Measurements from ENCODE around the gene PACRG. TPM values are rescaled to one million over a fixed set of nuclear protein-coding genes. Genes with fewer than 3 reads are reported as not detected.

The PACRG gene
- total and polyA plus RNA-seq, 4 donors, result 0.47 to 3.8 (median 2.4) TPM

- Histone ChIP-seq H3K9me3 (ENCODE audit: control insufficient read depth in 4 of 4, low read length in 3 of 4) (no peaks in the 10 kb centered on the region), H3K4me1 (ENCODE audit: control insufficient read depth in 4 of 4, insufficient read depth in 4 of 4, low read length in 3 of 4) (no peaks in the 10 kb centered on the region), H3K9ac (ENCODE audit: low read depth in 1 of 2, low read length in 2 of 2) (no peak overlapping the region), H3K27me3 (ENCODE audit: control insufficient read depth in 4 of 4, insufficient read depth in 4 of 4, low read length in 3 of 4) (no peaks in the 10 kb centered on the region), H3K27ac (ENCODE audit: low read depth in 1 of 2, low read length in 2 of 2) (no peak overlapping the region), H3K4me3 (ENCODE audit: low read depth in 1 of 3, low read length in 3 of 3) (no peak overlapping the region), H3K36me3 (ENCODE audit: control insufficient read depth in 4 of 4, insufficient read depth in 3 of 4, low read depth in 1 of 4, low read length in 3 of 4) (no peaks in the 10 kb centered on the region)
- TF ChIP-seq, protein P1, sequence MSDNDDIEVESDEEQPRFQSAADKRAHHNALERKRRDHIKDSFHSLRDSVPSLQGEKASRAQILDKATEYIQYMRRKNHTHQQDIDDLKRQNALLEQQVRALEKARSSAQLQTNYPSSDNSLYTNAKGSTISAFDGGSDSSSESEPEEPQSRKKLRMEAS (IDR thresholded peaks at IDR 0.05), result no peak
- TF ChIP-seq ZBTB33 (IDR thresholded peaks at IDR 0.05) (no peak), GABPA (IDR thresholded peaks at IDR 0.05 in 1 of 2, conservative IDR thresholded peaks at IDR 0.05 in 1 of 2) (no peak), EGR1 (IDR thresholded peaks at IDR 0.05; ENCODE audit: low read depth in 2 of 2) (no peak), RXRA (IDR thresholded peaks at IDR 0.05) (no peak), SP1 (IDR thresholded peaks at IDR 0.05) (no peak), NR2F2 (IDR thresholded peaks at IDR 0.05) (no peak), YY1 (IDR thresholded peaks at IDR 0.05) (no peak), JUND (IDR thresholded peaks at IDR 0.05) (no peak)
- TF ChIP-seq, protein P2, sequence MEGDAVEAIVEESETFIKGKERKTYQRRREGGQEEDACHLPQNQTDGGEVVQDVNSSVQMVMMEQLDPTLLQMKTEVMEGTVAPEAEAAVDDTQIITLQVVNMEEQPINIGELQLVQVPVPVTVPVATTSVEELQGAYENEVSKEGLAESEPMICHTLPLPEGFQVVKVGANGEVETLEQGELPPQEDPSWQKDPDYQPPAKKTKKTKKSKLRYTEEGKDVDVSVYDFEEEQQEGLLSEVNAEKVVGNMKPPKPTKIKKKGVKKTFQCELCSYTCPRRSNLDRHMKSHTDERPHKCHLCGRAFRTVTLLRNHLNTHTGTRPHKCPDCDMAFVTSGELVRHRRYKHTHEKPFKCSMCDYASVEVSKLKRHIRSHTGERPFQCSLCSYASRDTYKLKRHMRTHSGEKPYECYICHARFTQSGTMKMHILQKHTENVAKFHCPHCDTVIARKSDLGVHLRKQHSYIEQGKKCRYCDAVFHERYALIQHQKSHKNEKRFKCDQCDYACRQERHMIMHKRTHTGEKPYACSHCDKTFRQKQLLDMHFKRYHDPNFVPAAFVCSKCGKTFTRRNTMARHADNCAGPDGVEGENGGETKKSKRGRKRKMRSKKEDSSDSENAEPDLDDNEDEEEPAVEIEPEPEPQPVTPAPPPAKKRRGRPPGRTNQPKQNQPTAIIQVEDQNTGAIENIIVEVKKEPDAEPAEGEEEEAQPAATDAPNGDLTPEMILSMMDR (IDR thresholded peaks at IDR 0.05; ENCODE audit: low read depth, low read length, missing input control), result no peak
- 83% methylated on average over 5 of the region's 5 CpGs for WGBS
- DNase-seq (ENCODE audit: low spot score), result no peak
Observed at GRCh38 chr6:163010145-163010544, 282.4 kb downstream of the PACRG start.

DNA sequence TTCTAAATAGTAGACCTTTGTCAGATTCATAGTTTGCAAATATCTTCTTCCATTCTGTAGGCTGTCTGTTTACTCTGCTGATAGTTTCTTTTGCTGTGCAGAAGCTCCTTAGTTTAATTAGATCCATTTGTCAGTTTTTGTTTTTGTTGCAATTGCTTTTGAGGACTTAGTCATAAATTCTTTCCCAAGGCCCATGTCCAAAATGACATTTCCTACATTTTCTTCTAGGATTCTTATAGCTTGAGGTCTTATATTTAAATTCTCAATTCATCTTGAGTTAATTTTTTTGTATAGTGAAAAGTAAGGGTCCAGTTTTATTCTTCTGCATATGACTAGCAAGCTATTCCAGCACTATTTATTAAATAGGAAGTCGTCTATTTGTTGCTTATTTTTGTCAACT, 287.0 kb downstream of the PACRG start:
- 59% methylated on average over 1 of the region's 1 CpG for WGBS
- Histone ChIP-seq H3K4me3 (ENCODE audit: low read depth in 1 of 3, low read length in 3 of 3) (no peak overlapping the region), H3K36me3 (ENCODE audit: control insufficient read depth in 4 of 4, insufficient read depth in 3 of 4, low read depth in 1 of 4, low read length in 3 of 4) (no peaks in the 10 kb centered on the region), H3K27ac (ENCODE audit: low read depth in 1 of 2, low read length in 2 of 2) (no peak overlapping the region), H3K4me1 (ENCODE audit: control insufficient read depth in 4 of 4, insufficient read depth in 4 of 4, low read length in 3 of 4) (no peaks in the 10 kb centered on the region), H3K9me3 (ENCODE audit: control insufficient read depth in 4 of 4, low read length in 3 of 4) (no peaks in the 10 kb centered on the region), H3K27me3 (ENCODE audit: control insufficient read depth in 4 of 4, insufficient read depth in 4 of 4, low read length in 3 of 4) (no peaks in the 10 kb centered on the region), H3K9ac (ENCODE audit: low read depth in 1 of 2, low read length in 2 of 2) (no peak overlapping the region)
- no peak for DNase-seq (ENCODE audit: low spot score)
- no peak for TF ChIP-seq ATF3 (IDR thresholded peaks at IDR 0.05)
- no peak for TF ChIP-seq RAD21 (IDR thresholded peaks at IDR 0.05)
- TF ChIP-seq FOXA1 (IDR thresholded peaks at IDR 0.05), result no peak
- TF ChIP-seq, protein P3, sequence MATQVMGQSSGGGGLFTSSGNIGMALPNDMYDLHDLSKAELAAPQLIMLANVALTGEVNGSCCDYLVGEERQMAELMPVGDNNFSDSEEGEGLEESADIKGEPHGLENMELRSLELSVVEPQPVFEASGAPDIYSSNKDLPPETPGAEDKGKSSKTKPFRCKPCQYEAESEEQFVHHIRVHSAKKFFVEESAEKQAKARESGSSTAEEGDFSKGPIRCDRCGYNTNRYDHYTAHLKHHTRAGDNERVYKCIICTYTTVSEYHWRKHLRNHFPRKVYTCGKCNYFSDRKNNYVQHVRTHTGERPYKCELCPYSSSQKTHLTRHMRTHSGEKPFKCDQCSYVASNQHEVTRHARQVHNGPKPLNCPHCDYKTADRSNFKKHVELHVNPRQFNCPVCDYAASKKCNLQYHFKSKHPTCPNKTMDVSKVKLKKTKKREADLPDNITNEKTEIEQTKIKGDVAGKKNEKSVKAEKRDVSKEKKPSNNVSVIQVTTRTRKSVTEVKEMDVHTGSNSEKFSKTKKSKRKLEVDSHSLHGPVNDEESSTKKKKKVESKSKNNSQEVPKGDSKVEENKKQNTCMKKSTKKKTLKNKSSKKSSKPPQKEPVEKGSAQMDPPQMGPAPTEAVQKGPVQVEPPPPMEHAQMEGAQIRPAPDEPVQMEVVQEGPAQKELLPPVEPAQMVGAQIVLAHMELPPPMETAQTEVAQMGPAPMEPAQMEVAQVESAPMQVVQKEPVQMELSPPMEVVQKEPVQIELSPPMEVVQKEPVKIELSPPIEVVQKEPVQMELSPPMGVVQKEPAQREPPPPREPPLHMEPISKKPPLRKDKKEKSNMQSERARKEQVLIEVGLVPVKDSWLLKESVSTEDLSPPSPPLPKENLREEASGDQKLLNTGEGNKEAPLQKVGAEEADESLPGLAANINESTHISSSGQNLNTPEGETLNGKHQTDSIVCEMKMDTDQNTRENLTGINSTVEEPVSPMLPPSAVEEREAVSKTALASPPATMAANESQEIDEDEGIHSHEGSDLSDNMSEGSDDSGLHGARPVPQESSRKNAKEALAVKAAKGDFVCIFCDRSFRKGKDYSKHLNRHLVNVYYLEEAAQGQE (IDR thresholded peaks at IDR 0.05), result no peak
- TF ChIP-seq EGR1 (IDR thresholded peaks at IDR 0.05; ENCODE audit: low read depth in 2 of 2), result no peak
- no peak for TF ChIP-seq SP1 (IDR thresholded peaks at IDR 0.05)
- TF ChIP-seq FOXA2 (IDR thresholded peaks at IDR 0.05), result no peak
- no peak for TF ChIP-seq NR2F2 (IDR thresholded peaks at IDR 0.05)
- TF ChIP-seq YY1 (IDR thresholded peaks at IDR 0.05), result no peak
- TF ChIP-seq GABPA (IDR thresholded peaks at IDR 0.05 in 1 of 2, conservative IDR thresholded peaks at IDR 0.05 in 1 of 2), result no peak
